Right cardiac atrium (tissue), 5 donors: Measurements from ENCODE around the gene OARD1. TPM values are rescaled to one million over a fixed set of nuclear protein-coding genes. Genes with fewer than 3 reads are reported as not detected.

Source experiments
- ATAC-seq, 2 donors: fragments of 200-7000 bp; cut with Tn5 transposase; one replicate each; pipeline versions ENCODE4 v1.8.0 to v1.9.1; 2020; ENCODE audit warnings: moderate library complexity in 2 of 2, mild to moderate bottlenecking in 1 of 2
- DNase-seq, 3 donors: peaks; one replicate each; pipeline ENCODE4 v3.0.0-alpha.2; 2020
- H3K27ac ChIP-seq: one replicate; pipeline ENCODE4 v1.5.1; 2013; ENCODE audit warnings: mild to moderate bottlenecking, low read length, control low read depth, moderate library complexity
- H3K27me3 ChIP-seq: one replicate; pipeline ENCODE4 v1.6.1; 2013; ENCODE audit not compliant: control insufficient read depth, insufficient read depth
- H3K4me1 ChIP-seq: one replicate; pipeline ENCODE4 v1.6.1; 2013; ENCODE audit warnings: low read length; ENCODE audit not compliant: control insufficient read depth, insufficient read depth
- H3K4me3 ChIP-seq: one replicate; pipeline ENCODE4 v1.5.1; 2013; ENCODE audit warnings: low read length, control low read depth
- H3K9me3 ChIP-seq: one replicate; pipeline ENCODE4 v1.6.1; 2013; ENCODE audit warnings: low read length; ENCODE audit not compliant: control insufficient read depth
- WGBS: extraction: QIAGEN DNeasy Blood & Tissue Kit; methylation state at CpG from one replicate; pipeline ENCODE4 v1.1.7; 2013; 5-methylcytosine and 5-hydroxymethylcytosine counted together
- intact Hi-C, 4 donors: fragments of 100-400 bp; cut with DNase I; formaldehyde crosslinking; loops; one replicate each; pipeline versions ENCODE4 v1.11.0 to v1.14.0; 2022 to 2023
- polyA plus RNA-seq: library from polyadenylated mRNA; stranded (reverse); fragments of 200-250 nt; gene quantifications from one replicate; pipeline ENCODE4 v1.2.3, GENCODE V29; 2013
- total RNA-seq, 4 donors: library from RNA; stranded (reverse); fragmentation: NEBNext Ultra II Directional; extraction: Animal tissue kit (Norgen Biotek cat#: 25700); gene quantifications; one replicate each; pipeline ENCODE4 v1.2.1, GENCODE V29; 2021
- donor health status: healthy with polysubstance abuse.
- donor health status: DM: no; HTN: yes; CAD: no.
- donor health status: DM: no; HTN: no; CAD: no.
- donor health status: DM: no; HTN: yes; CAD: no; lungs with severe emphysema.
- donor health status: DM: yes; HTN: yes; CAD: no.

Gene OARD1
- total and polyA plus RNA-seq, 5 donors: 15.1 to 27.8 (median 19.0) TPM

DNA sequence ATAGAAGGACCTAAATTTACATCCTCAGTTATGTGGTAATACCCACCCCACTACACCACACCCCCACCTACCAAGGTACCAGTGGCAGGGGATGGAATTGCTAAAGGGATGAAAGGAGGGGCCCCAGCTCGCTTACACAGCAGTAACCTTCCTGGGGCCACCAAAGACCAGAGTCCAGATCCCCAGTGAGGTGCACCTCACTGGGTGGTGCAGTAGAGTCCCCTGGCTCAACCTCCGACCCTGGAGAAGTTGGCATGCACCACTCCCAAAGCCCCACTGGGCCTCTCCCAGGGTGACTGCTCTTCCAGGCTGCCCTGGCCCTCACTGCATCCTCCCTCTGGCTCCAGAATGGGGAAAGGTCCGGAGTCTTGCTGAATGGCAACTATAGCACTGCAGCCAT, 34.0 kb downstream of the OARD1 start:
- Histone ChIP-seq H3K27ac (no peak overlapping the region), H3K4me3 (no peak overlapping the region), H3K4me1 (peaks cover 2% of the 10 kb centered on the region), H3K27me3 (no peaks in the 10 kb centered on the region), H3K9me3 (no peaks in the 10 kb centered on the region)
- ATAC-seq: peak in 1 of 2 donors; percentile 25
- no peak for DNase-seq
- WGBS: 87% methylated on average over 3 of the region's 3 CpGs
- intact Hi-C loops: no loop called here

DNA sequence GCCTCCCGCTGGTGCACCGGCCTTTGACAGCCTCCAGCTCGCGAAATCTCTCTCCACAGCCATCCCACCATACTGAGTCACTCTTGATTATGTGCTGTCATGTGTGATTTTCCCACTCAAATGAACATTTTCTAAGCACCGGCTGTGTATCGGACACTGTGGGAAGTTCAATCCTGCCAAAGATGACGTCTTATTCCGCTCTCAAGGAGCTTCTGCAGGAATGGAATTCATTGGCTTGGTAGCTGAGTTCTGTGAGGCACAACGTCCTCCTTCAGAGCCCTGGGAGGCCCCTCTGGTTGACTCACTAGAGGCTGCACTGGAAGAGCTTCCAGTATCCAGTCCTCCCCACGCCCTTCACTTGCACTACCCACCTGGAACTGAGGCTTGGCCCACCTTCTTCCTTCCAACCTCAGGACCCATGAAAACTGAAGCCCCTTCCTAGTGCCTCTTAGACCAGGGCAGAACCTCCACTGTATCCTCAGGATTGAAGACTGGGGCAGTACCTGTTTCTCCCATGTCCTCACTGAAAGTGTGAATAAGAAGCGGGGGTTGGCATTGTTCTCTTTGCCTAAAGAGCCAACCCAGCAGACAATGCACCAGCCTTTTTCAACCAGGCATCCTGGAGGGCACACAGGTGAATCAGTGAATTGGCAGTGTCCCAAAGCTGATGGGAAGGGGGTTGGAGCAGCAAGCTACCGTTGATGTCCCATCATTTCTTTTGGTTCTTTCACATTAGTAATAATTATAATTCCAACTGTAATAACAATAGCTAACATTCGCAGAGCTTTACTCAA, 34.9 kb downstream of the OARD1 start:
- intact Hi-C loops: no loop called here
- no peaks in the 10 kb centered on the region for H3K27me3 ChIP-seq
- 71% methylated on average over 13 of the region's 13 CpGs for WGBS
- H3K4me1 ChIP-seq: no peaks in the 10 kb centered on the region
- H3K9me3 ChIP-seq: no peaks in the 10 kb centered on the region
- H3K27ac ChIP-seq: no peak overlapping the region
- ATAC-seq (no peak), DNase-seq (no peak)
- H3K4me3 ChIP-seq: no peak overlapping the region

DNA sequence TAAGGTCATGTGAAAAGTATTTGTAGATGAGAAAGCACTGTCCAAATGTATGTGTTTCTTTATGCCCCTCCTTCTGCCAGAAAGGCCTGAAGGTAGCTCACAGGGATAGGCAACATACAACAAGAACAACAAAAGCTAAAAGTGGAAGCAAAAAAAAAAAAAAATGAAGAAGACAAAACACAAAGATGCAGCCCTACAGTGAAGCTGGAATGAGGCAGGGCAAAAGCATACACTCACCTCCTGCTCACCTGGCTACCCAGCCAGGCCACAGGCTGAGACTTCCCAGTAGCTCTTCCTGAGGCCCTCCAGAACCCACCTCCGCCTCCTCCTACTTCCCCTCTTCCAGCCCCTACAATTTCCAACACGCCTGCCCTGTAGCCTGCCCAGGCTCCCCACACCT, 35.6 kb downstream of the OARD1 start:
- no peak overlapping the region for H3K27ac ChIP-seq
- no peaks in the 10 kb centered on the region for H3K27me3 ChIP-seq
- H3K4me1 ChIP-seq: no peaks in the 10 kb centered on the region
- H3K4me3 ChIP-seq: no peak overlapping the region
- DNase-seq (no peak), ATAC-seq (no peak)
- WGBS: 95% methylated on average over 2 of the region's 2 CpGs
- no peaks in the 10 kb centered on the region for H3K9me3 ChIP-seq
- intact Hi-C loops: no loop called here

DNA sequence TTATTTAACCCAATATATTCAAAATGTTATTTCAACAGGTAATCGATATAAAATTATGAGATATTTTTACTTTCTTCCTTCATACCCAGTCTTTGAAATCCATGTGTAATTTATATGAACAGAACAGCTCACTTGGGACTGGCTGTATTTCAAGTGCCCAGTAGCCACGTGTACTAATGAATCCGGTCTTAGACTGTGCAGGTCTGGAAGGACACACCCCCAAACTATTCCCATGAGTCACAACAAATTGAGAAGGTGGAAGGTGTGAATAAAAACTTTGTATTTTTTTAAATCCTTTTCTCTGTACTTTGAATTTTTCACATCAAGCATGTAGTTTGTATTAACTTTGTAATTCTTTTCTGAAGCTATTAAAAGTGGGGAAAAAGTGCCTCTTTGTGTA, 36.0 kb downstream of the OARD1 start:
- no peak overlapping the region for H3K4me3 ChIP-seq
- no peaks in the 10 kb centered on the region for H3K27me3 ChIP-seq
- intact Hi-C loops: no loop called here
- H3K4me1 ChIP-seq: no peaks in the 10 kb centered on the region
- ATAC-seq (no peak), DNase-seq (no peak)
- no peak overlapping the region for H3K27ac ChIP-seq
- WGBS: 70% methylated on average over 3 of the region's 3 CpGs
- no peaks in the 10 kb centered on the region for H3K9me3 ChIP-seq

DNA sequence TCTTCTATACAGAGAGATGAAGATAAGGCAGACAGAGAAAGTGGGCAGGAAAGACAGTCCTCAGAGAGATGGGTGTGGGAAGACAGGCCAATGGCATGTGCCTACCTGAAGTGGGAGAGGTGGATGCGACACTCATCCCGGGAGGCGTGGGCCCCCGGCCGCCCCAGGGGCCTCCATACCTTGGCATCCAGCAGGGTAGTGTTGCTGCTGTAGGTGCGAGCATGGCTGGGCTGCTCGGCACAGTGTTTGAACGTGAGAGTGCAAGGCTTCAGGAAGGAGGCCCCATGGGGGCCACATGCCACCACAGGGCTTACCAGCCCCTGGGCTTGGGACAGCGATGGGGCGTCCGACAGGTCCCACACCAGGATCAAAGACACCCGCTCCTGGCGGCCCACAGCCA, 38.4 kb downstream of the OARD1 start:
- H3K27ac ChIP-seq: no peak overlapping the region
- no peaks in the 10 kb centered on the region for H3K27me3 ChIP-seq
- DNase-seq: no peak
- no peaks in the 10 kb centered on the region for H3K9me3 ChIP-seq
- ATAC-seq: no peak
- no peak overlapping the region for H3K4me3 ChIP-seq
- intact Hi-C loops: no loop called here
- 90% methylated on average over 13 of the region's 13 CpGs for WGBS
- no peaks in the 10 kb centered on the region for H3K4me1 ChIP-seq

DNA sequence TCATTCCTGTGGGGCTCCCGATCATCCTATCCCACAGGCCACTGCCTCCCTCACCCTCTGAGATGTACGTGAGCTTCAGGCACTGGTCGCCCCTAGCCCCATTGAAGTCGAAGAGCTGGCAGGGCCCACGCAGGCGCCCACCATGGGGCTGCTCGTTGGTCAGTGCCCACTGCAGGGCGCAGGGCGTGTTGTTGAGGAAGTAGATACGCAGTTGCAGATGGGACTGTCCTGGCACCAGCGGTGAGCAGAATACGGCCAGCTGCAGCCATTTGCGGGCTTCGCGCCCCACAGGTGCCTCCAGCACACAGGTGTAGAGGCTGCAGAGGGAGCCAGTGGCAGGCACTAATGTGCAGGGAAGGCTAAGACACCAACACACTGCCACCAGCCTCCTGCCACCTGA, 39.3 kb downstream of the OARD1 start:
- ATAC-seq (no peak), DNase-seq (no peak)
- Histone ChIP-seq H3K4me3 (no peak overlapping the region), H3K27ac (no peak overlapping the region), H3K9me3 (no peaks in the 10 kb centered on the region), H3K27me3 (no peaks in the 10 kb centered on the region), H3K4me1 (no peaks in the 10 kb centered on the region)
- 94% methylated on average over 15 of the region's 15 CpGs for WGBS
- intact Hi-C loops: no loop called here

DNA sequence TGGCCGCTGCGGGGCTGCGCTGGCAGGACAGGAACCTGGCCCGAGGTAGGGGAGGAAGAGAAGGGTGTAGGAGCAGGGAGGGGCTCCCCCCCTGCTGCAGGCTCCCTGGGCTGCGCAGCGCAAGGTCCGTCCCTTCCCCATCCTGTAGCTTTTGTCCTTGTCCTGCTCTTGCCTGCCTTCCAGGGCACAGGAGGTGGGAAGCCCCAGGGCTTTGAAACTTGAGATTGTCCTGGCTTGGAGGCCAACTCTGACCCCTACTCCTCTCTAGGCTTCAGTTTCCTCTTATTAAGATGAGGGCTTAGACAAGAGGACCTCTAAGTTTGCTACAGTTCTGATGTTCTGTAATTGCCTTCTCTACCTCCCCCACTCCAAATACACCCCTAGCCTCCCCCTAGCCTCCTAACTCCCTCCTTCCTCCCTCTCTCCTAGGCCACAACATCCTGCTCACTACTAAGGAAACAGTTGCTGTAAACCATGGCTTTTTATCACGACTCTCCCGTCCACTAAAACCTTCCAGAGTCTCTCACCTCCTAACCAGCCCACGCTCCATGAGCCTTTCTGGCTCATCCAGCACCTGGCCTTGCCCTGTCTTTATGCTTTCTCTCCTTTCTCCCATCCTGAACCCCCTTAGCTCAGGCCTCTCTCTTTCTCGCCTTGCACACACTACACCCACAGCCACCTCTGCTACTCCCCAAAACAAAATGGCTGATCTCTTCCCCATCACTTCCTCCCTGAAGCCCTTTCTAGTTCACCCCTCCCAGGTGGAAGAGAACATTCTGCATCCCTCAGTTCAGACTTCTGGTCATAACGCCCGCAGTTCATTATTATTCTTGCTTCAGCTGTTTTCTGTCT, 43.4 kb downstream of the OARD1 start:
- H3K27ac ChIP-seq: peak overlapping the region; percentile 31
- 35% methylated on average over 13 of the region's 13 CpGs for WGBS
- no peaks in the 10 kb centered on the region for H3K4me1 ChIP-seq
- no peaks in the 10 kb centered on the region for H3K27me3 ChIP-seq
- intact Hi-C loops: loop anchor here in 2 of 4 donors (10.0 kb wide), 1 partner anchor 134 kb away; no protein-coding TSS in a partner anchor
- H3K9me3 ChIP-seq: no peaks in the 10 kb centered on the region
- peak; percentile 66 to 70 for ATAC-seq
- no peak for DNase-seq
- peak overlapping the region; percentile 41 for H3K4me3 ChIP-seq

DNA sequence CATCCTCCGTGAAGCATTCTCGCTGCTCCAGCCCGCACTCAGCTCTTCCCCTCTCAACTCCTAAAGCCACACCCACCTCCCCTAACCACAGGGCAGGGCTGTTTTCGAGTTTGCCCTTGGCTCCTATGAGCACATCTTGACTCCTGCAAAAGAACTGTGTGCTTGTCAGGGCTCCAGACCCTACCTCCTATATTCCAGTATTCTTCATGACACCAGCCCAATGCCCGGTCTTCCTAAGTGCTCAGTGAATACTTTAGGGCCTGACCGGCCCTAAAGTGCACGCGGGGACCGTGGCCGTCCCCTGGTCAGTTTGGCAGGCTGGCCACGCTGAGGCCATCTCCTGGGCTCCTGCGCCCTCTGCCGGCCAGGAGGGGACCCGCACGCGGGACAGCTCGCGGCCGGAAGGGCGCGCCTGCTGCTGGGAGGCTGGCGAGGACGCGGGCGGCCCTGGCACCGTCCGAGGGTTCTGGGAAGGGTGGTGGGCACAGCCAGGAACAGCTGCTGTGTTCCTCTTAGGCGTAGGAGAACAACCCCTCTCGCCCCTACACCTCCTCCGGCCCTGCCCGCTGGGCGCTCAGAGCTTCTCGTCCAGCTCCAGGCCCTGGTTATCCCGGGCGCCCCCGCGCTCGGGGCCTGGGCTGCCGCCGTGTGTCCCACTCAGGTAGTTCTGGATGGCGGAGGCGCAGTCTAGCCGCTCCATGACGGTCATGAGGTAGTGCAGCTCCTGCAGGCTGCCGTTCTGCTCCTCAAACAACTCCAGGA, 44.2 kb downstream of the OARD1 start:
- DNase-seq (peak; percentile 89 to 97 (median 95)), ATAC-seq (peak; percentile 96 to 97)
- Histone ChIP-seq H3K4me3 (peak overlapping the region; percentile 41), H3K27me3 (no peaks in the 10 kb centered on the region), H3K9me3 (no peaks in the 10 kb centered on the region), H3K4me1 (no peaks in the 10 kb centered on the region), H3K27ac (peak overlapping the region; percentile 31)
- WGBS: 1% methylated on average over 45 of the region's 45 CpGs
- intact Hi-C loops: loop anchor here in 2 of 4 donors (10.0 kb wide), 1 partner anchor 133 kb away; no protein-coding TSS in a partner anchor

DNA sequence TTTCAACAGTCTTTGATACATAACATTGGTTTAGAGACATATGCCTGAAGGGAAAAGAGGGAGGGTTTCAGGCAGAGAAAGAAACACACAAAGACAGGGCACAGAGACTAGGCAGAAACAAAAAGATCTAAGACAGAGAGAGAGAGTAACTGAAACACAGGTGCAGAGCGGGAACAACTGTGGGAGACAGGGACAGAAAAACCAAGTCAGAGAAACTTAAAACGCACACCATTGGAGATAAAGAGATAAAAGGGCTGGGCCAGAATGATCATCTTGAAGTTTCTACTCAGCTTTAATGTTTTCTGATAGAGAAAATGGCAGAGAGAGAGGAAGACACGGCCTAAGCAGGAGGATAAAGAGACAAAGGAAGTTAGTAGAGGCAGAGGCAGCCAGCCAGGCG, 44.9 kb downstream of the OARD1 start:
- Histone ChIP-seq H3K4me3 (peak overlapping the region; percentile 41), H3K27ac (no peak overlapping the region)

DNA sequence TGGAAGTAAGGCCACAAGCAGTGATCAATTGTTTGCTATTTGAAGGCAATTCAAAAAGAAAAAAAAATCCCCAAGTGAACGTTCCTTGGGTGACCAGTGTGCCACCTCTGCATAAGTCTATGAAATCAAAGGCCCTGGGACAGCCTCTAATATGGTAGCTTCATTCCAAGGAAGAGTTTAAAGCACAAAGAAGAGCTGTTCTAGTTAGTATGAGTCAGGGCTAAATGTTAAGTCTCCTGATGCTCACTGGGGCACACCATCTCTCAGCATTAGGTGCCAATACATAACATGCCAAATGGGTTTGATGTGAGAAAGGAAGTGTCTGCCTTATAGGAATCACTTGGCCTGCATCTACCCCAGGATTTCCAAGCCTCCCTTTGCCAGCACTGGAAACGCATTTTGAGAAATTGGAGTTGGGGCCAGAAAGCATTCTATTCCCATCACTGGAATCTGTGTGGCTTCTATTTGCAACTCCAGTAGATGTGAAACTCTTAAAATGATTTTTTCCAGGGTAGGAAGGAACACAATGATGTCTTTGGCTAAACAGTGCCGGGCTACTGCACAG, 46.1 kb downstream of the OARD1 start:
- Histone ChIP-seq H3K9me3 (no peaks in the 10 kb centered on the region), H3K27ac (no peak overlapping the region), H3K4me3 (no peak overlapping the region), H3K4me1 (no peaks in the 10 kb centered on the region), H3K27me3 (no peaks in the 10 kb centered on the region)
- WGBS: 77% methylated on average over 3 of the region's 3 CpGs
- intact Hi-C loops: loop anchor here in 2 of 4 donors (10.0 kb wide), 1 partner anchor 131 kb away; no protein-coding TSS in a partner anchor
- DNase-seq: no peak
- no peak for ATAC-seq

More for the DNA sequence above, 44.9 kb downstream of the OARD1 start:
- 40% methylated on average over 4 of the region's 4 CpGs for WGBS
- Histone ChIP-seq H3K4me1 (no peaks in the 10 kb centered on the region), H3K27me3 (no peaks in the 10 kb centered on the region), H3K9me3 (no peaks in the 10 kb centered on the region)
- intact Hi-C loops: loop anchor here in 2 of 4 donors (10.0 kb wide), 1 partner anchor 132 kb away; no protein-coding TSS in a partner anchor
- ATAC-seq (no peak), DNase-seq (no peak)
